GM19023 (cell line): ENCODE measurements around the gene GJB1.

Experiments used
- ATAC-seq: cut with Tn5 transposase; IDR thresholded peaks from one replicate; pipeline ENCODE4 v1.9.1; 2021; ENCODE audit warnings: mild to moderate bottlenecking, moderate library complexity; ENCODE audit not compliant: unreplicated experiment

GJB1 gene

DNA sequence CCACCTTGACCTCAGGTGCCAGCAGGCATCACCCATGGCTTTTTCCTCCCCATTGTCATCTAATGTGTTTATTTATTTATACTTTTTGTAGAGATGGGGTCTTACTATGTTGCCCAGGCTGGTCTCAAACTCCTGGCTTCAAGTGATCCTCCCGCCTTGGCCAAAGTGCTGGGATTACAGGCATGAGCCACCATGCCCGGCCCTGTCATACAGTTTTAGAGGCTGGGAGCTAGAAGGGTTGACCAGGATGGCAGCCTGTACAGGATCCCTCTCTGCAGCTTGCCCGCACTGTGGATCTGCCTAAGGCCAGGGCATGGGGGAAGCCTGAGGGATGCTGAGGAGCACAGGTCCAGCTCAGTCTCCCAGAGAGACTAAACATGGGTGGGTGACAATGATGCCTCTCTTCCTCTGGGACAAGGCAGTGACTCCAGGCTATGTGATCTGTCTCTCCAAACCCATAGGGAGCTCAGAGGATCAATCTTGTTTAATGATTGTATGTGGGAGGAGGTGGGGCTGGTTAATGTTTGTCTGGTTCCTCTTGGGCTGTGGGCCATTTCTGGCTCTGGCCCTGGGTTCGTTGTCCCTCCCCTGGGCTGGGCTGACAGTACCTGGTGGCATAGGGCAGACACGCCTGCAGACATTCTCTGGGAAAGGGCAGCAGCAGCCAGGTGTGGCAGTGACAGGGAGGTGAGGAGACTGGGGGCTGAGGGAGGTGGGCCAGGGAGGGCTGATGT lies 8.3 kb upstream of the GJB1 start:
- no peak for ATAC-seq

GRCh38 chrX:71215338-71215912 lies 7.6 kb upstream of the GJB1 start:
- ATAC-seq = no peak

DNA sequence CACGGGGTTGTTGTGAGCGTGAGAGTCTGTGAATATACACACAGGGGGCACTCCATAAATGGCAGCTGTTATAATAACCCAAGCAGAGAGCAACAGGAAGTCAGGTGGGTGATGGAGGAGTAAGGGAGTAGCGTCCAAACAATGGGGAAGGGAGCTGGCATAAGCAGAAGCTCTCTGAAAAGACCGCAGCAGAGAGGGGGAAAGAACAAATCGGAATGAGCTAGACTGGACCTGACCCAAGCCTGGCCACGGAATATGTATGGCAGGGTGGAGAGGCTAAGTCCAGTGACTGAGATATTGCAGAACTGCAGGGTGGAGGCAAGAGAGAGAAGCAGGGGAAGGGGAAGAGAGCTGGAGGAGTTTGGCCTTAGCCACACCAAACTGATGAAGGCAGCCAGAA lies 6.5 kb upstream of the GJB1 start:
- ATAC-seq = no peak

DNA sequence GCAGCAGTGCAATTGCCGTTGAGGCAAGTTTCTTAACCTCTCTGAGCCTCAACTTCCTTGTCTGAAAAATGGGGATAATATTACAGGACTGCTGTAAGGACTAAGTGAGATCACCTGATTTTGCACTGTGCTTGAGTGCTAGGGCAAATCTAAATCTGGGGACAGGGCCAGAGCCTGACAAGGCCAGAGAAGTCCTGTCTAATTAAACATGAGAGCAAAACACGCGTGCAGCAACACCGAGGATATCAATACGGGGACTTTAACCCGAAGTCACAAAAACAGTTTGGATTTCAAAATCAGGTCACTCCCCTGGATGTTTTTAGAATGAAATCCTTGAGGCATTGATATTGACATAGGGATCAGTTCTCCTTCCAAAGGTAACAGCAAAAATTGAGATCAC lies 5.7 kb upstream of the GJB1 start:
- ATAC-seq = no peak

DNA sequence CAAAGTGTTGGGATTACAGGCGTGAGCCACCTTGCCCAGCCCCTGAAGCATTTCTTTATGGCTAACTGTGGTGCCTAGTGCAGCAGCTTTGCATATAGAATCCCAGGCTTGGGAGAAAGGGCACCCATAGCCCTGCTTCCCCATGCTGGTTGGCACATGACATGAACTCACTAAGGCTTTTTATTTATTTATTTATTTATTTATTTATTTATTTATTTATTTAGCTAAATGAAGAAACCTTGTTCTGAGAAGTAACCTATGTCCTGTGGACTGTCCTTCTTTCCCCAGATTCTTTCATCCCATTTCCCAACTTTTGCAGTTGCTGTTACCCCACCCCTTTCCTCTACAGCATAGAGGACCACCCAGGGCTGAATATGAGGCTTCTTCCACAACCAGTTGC lies 1.9 kb upstream of the GJB1 start:
- ATAC-seq = no peak

DNA sequence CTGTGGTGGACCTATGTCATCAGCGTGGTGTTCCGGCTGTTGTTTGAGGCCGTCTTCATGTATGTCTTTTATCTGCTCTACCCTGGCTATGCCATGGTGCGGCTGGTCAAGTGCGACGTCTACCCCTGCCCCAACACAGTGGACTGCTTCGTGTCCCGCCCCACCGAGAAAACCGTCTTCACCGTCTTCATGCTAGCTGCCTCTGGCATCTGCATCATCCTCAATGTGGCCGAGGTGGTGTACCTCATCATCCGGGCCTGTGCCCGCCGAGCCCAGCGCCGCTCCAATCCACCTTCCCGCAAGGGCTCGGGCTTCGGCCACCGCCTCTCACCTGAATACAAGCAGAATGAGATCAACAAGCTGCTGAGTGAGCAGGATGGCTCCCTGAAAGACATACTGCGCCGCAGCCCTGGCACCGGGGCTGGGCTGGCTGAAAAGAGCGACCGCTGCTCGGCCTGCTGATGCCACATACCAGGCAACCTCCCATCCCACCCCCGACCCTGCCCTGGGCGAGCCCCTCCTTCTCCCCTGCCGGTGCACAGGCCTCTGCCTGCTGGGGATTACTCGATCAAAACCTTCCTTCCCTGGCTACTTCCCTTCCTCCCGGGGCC lies 1.2 kb downstream of the GJB1 start:
- ATAC-seq = no peak

GRCh38 chrX:71225009-71225408 lies 2.0 kb downstream of the GJB1 start:
- ATAC-seq = no peak

DNA sequence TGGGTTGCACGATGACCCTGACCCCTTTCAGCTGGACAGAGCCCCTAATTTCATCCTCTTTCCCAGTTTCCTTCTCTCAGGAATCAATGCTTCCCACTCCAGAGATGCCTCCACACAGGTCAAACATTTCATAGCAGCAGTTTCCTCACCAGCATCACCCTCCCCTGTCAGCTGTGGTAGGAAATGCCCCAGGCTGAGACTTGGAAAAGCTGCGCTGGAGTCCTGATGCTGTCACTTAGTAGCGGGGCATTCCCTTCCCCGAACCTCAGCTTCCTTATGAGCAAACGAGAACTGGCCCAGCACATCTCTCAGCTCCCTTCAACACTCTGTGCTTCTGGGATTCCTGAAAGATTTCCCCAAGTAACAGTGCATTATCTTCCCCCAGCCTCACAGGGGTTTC lies 2.7 kb downstream of the GJB1 start:
- no peak for ATAC-seq

- no peak for ATAC-seq
Observed at GRCh38 chrX:71227370-71228062, 4.5 kb downstream of the GJB1 start.

GRCh38 chrX:71228063-71228642 lies 5.1 kb downstream of the GJB1 start:
- ATAC-seq = no peak

DNA sequence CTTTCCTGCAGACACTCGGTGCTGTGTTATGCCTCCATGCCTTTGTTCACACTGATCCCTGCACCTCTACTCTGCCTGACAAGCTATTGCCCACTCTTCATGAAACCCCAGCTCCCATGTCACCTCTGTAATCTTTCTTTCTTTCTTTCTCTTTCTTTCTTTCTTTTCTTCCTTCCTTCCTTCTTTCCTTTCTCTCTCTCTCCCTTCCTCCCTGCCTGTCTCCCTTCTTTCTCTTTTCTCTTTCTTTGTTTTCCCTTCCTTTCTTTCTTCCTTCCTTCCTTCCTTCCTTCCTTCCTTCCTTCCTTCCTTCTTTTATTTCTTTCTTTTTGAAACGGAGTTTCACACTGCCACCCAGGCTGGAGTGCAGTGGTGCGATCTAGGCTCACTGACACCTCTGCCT lies 12.5 kb downstream of the GJB1 start:
- ATAC-seq = no peak

DNA sequence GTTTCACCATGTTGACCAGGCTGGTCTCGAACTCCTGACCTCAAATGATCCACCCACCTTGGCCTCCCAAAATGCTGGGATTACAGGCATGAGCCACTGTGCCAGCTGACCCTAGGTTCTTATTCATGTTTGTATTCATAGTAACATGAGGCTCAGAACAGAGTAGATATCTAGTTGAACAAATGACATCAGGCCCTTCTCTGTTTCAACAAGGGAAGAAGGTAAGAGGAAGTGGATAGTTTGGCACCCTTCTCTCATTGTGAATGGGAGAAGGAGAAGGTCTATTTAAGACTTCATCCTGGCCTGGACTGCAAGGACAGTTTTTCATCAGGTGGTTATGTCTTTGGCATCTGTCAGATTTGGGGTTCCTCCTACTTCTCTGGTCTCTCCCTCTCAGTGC lies 13.8 kb downstream of the GJB1 start:
- ATAC-seq = no peak

- ATAC-seq = no peak
Observed at GRCh38 chrX:71239781-71240180, 16.8 kb downstream of the GJB1 start.

- no peak for ATAC-seq
Observed at GRCh38 chrX:71241301-71241700, 18.3 kb downstream of the GJB1 start.

DNA sequence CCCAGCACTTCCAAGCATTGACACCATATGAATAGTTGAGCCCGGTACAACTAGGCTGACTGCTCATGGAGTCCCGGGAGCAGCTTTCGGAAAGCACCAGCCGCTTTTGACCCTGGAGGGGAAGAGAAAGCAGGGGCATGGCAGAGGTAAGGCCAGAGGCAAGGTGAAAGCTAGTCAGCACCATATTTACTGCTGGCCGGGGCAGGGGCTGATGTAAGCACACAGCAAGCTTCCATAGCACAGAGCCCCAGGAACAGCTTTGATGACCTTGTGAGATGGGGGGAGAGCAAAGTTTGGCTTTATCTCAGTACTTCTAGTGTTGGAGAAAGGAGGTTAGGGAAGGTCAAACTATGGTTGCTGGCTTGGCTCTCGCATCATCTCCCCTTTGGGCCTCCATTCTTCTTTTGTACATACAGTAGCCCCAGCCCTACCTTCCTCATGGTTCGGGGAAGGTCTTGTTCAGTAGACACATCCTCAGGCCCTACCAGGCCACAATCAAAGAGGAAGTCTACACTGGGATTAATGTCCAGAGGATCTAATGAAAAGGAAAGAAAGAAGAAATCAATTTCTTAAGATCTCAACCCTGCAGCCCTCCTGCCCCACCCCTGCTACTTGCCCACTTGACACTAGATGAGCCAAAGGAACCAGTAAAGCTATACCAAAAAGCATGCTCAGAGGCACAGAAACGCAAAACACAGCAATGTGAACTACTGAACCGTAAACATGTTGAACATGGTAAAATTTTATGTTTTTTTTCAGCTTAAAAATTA lies 21.5 kb downstream of the GJB1 start:
- ATAC-seq = no peak

- no peak for ATAC-seq
Observed at GRCh38 chrX:71245159-71245558, 22.1 kb downstream of the GJB1 start.

DNA sequence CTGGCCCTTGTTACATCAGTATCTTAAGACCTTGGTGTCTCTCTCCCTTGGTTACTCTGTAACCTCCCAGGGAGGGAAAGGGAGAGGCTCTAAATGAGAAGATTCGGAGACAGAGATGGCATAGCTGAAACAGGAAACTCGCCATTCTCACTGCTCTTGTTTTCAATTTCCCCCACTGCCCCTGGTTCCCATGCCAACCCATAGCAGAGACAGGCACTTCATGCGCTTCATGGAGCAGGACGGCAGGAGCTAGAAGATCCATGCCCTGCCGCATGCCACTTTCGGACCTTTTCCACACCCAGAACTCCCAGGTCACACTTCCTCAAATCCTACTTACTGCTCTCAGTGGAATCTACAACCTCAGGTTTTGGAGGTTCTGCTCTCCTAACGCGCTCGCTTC lies 27.8 kb downstream of the GJB1 start:
- ATAC-seq = no peak

GRCh38 chrX:71251466-71251973 lies 28.5 kb downstream of the GJB1 start:
- no peak for ATAC-seq

- ATAC-seq = no peak
Observed at GRCh38 chrX:71252221-71252620, 29.2 kb downstream of the GJB1 start.

- ATAC-seq = no peak
Observed at GRCh38 chrX:71253253-71254091, 30.4 kb downstream of the GJB1 start.
